GM12878 (cell line): Measurements from ENCODE around the gene PGR. TPM values are rescaled to one million over a fixed set of nuclear protein-coding genes. Genes with fewer than 3 reads are reported as not detected.

Experiments
- ATAC-seq: fragments of 200-7000 bp; cut with Tn5 transposase; 3 replicates; pipeline ENCODE4 v1.9.1; 2020; ENCODE audit warnings: mild to moderate bottlenecking, moderate library complexity
- BruUV-seq: library from RNA; stranded (reverse); fragments of 400-500 nt; replicated peaks from 2 replicates; lab custom pipeline; 2021; lab: Mats Ljungman, UMichigan
- CTCF ChIA-PET: fragments of 300-600 bp; sonication (Branson Sonifier 250); formaldehyde crosslinking; extraction: SDS; loops from one replicate; lab custom pipeline; 2021; ENCODE audit warnings: inconsistent platforms; lab: Yijun Ruan, JAX
- POLR2A ChIA-PET: fragments of 350-600 bp; formaldehyde crosslinking; extraction: SDS; loops from one replicate; lab custom pipeline; 2021; ENCODE audit warnings: inconsistent platforms; lab: Charles Lee
- RAD21 ChIA-PET: fragments of 300-600 bp; sonication (Branson Sonifier 250); formaldehyde crosslinking; loops from one replicate; lab custom pipeline; 2023; ENCODE audit warnings: antibody characterized with exemption; ENCODE audit not compliant: unreplicated experiment; lab: Charles Lee
- SMC1A ChIA-PET: fragments of 300-600 bp; sonication (Branson Sonifier 250); formaldehyde crosslinking; loops from one replicate; lab custom pipeline; 2023; ENCODE audit not compliant: unreplicated experiment, uncharacterized antibody; lab: Charles Lee
- DNase-seq: peaks from one replicate; pipeline ENCODE4 v3.0.0-alpha.2; 2011; ENCODE audit warnings: low read depth, low spot score
- FAIRE-seq: peaks from 3 replicates; lab custom pipeline; 2011; peaks lifted over from hg19 to GRCh38; lab: Jason Lieb, UNC
- H2AFZ ChIP-seq: 2 replicates; pipeline ENCODE4 v1.6.0; 2011; ENCODE audit warnings: low read depth, low read length, control low read depth; ENCODE audit not compliant: control insufficient read depth
- H3K27ac ChIP-seq: 2 replicates; pipeline ENCODE4 v1.5.1; 2011; ENCODE audit warnings: control low read depth; ENCODE audit not compliant: control insufficient read depth, insufficient read depth
- H3K27me3 ChIP-seq, 2 experiments: replicated peaks in 1 of 2; 2 replicates each; pipeline versions ENCODE4 v1.6.0 to v1.6.1; 2011; ENCODE audit warnings: low read length in 1 of 2; ENCODE audit not compliant: control insufficient read depth in 2 of 2, insufficient read depth in 2 of 2
- H3K36me3 ChIP-seq, 2 experiments: 2 replicates each; pipeline ENCODE4 v1.5.1; 2011; ENCODE audit warnings: low read length in 1 of 2; ENCODE audit not compliant: control insufficient read depth in 2 of 2, insufficient read depth in 2 of 2
- H3K4me1 ChIP-seq: 2 replicates; pipeline ENCODE4 v1.6.1; 2011; ENCODE audit warnings: mild to moderate bottlenecking, low read length, moderate library complexity, mixed read lengths; ENCODE audit not compliant: control insufficient read depth, insufficient read depth
- H3K4me2 ChIP-seq: 2 replicates; pipeline ENCODE4 v1.6.0; 2011; ENCODE audit warnings: control low read depth; ENCODE audit not compliant: control insufficient read depth, insufficient read depth
- H3K4me3 ChIP-seq: fragments of 200-600 bp; sonication (generic); 2 replicates; pipeline ENCODE4 v1.5.1; 2016
- H3K79me2 ChIP-seq: 2 replicates; pipeline ENCODE4 v1.6.0; 2011; ENCODE audit warnings: low read length; ENCODE audit not compliant: control insufficient read depth, insufficient read depth
- H3K9ac ChIP-seq: 2 replicates; pipeline ENCODE4 v1.8.0; 2011; ENCODE audit warnings: low read length, control low read depth, mixed read lengths; ENCODE audit not compliant: control insufficient read depth, insufficient read depth
- H3K9me3 ChIP-seq: replicated peaks from 3 replicates; pipeline ENCODE4 v1.5.1; 2011; ENCODE audit warnings: mild to moderate bottlenecking, low read length; ENCODE audit not compliant: control insufficient read depth, insufficient read depth
- H4K20me1 ChIP-seq: 2 replicates; pipeline ENCODE4 v1.6.0; 2011; ENCODE audit not compliant: control insufficient read depth, insufficient read depth
- CBX3 ChIP-seq: fragments of 200-600 bp; sonication (generic); IDR thresholded peaks from 2 replicates; pipeline ENCODE4 v1.6.1; 2016; ENCODE audit warnings: low read depth, borderline replicate concordance
- CHD4 ChIP-seq: fragments of 200-600 bp; sonication (generic); IDR thresholded peaks from 2 replicates; pipeline ENCODE4 v1.6.1; 2016; ENCODE audit warnings: mild to moderate bottlenecking
- FOXK2 ChIP-seq: fragments of 450-650 bp; IDR thresholded peaks from 2 replicates; pipeline ENCODE4 v1.6.1; 2017; ENCODE audit warnings: mild to moderate bottlenecking, moderate library complexity
- HDAC2 ChIP-seq: fragments of 200-600 bp; sonication (generic); IDR thresholded peaks from 2 replicates; pipeline ENCODE4 v1.6.1; 2017
- HDGF ChIP-seq: fragments of 450-650 bp; IDR thresholded peaks from 2 replicates; pipeline ENCODE4 v1.6.1; 2016; ENCODE audit warnings: antibody characterized with exemption
- KDM1A ChIP-seq: fragments of 200-600 bp; sonication (generic); IDR thresholded peaks from 2 replicates; pipeline ENCODE4 v1.6.1; 2016; ENCODE audit warnings: borderline replicate concordance
- KLF5 ChIP-seq: fragments of 450-650 bp; IDR thresholded peaks from 2 replicates; pipeline ENCODE4 v1.6.1; 2014; ENCODE audit warnings: mild to moderate bottlenecking; ENCODE audit not compliant: partially characterized antibody
- LARP7 ChIP-seq: fragments of 450-650 bp; IDR thresholded peaks from 2 replicates; pipeline ENCODE4 v1.6.1; 2017; ENCODE audit warnings: mild to moderate bottlenecking
- MXI1 ChIP-seq: fragments of 150-350 bp; IDR thresholded peaks from 2 replicates; pipeline ENCODE4 v1.6.1; 2011; ENCODE audit warnings: low read depth, mild to moderate bottlenecking, inconsistent platforms, low read length, improper control_type of control experiment
- NFIC ChIP-seq: IDR thresholded peaks from 2 replicates; pipeline ENCODE4 v1.6.1; 2012; ENCODE audit warnings: low read depth, mild to moderate bottlenecking, inconsistent platforms, low read length, moderate library complexity
- NR2C2 ChIP-seq: IDR thresholded peaks from 2 replicates; pipeline ENCODE4 v1.6.1; 2011; ENCODE audit warnings: borderline replicate concordance, low read depth; ENCODE audit not compliant: control insufficient read depth, insufficient read length
- PAX5 ChIP-seq: IDR thresholded peaks from 2 replicates; pipeline ENCODE4 v1.6.1; 2011; ENCODE audit warnings: low read depth, low read length, borderline replicate concordance
- SIX5 ChIP-seq: IDR thresholded peaks from 2 replicates; pipeline ENCODE4 v1.6.1; 2011; ENCODE audit warnings: mild to moderate bottlenecking, low read depth, low read length, moderate library complexity; ENCODE audit not compliant: severe bottlenecking
- TCF3 ChIP-seq: IDR thresholded peaks from 2 replicates; pipeline ENCODE4 v1.6.1; 2012; ENCODE audit warnings: low read depth, mild to moderate bottlenecking, low read length, borderline replicate concordance; ENCODE audit not compliant: insufficient read depth
- WGBS: methylation state at CpG from one replicate; pipeline ENCODE4 v1.1.6; 2016; ENCODE audit warnings: low lambda C conversion rate; ENCODE audit not compliant: insufficient replicate concordance, insufficient coverage; ENCODE audit errors: missing lambda C conversion rate; 5-methylcytosine and 5-hydroxymethylcytosine counted together
- in situ Hi-C: fragments of 300-500 bp; cut with MboI; formaldehyde crosslinking; loops from 9 replicates; pipeline ENCODE4 v1.14.3; 2018; ENCODE audit warnings: mixed read lengths
- intact Hi-C: fragments of 100-400 bp; cut with micrococcal nuclease; formaldehyde crosslinking; loops from one replicate; pipeline ENCODE4 v1.14.2; 2022; ENCODE audit not compliant: unreplicated experiment
- polyA plus RNA-seq, 11 experiments: library from polyadenylated mRNA; depleted of rRNA in 4 of 11; unstranded in 6 of 11; stranded (reverse) in 5 of 11; fragments of >200 nt; fragmentation: Nextera tagmentation in 4 of 11; fragmentation: Illumina TruSeq in 1 of 11; extraction: Ambion mirVana in 4 of 11; extraction: Trizol in 1 of 11; gene quantifications; 1 replicate in 1 of 11; 2 replicates in 10 of 11; pipeline versions ENCODE4 v1.2.1 to v1.2.3, GENCODE V29; 2011 to 2016; ENCODE audit warnings: inconsistent platforms in 2 of 11, missing spikeins in 2 of 11, low read depth in 1 of 11
- total RNA-seq, 4 experiments: library from RNA; depleted of rRNA in 3 of 4; stranded (reverse); fragments of >200 nt in 3 of 4; fragmentation: Illumina TruSeq in 1 of 4; extraction: Trizol in 1 of 4; gene quantifications; 2 replicates each; pipeline versions ENCODE4 v1.2.1 to v1.2.3, GENCODE V29; 2013 to 2021
- TF ChIP-seq, protein P1 (sequence below): fragments of 450-650 bp; IDR thresholded peaks from 2 replicates; pipeline ENCODE4 v1.6.1; 2016; ENCODE audit warnings: mild to moderate bottlenecking
- TF ChIP-seq, protein P2 (sequence below): fragments of 450-650 bp; IDR thresholded peaks from 2 replicates; pipeline ENCODE4 v1.6.1; 2017; ENCODE audit warnings: mild to moderate bottlenecking, moderate library complexity
- TF ChIP-seq, protein P3 (sequence below): fragments of 450-650 bp; IDR thresholded peaks from 2 replicates; pipeline ENCODE4 v1.6.1; 2014; ENCODE audit warnings: mild to moderate bottlenecking

PGR gene
- total and polyA plus RNA-seq, 10 of the 15 experiments (the other 5 are each of a cell fraction or from before 2014, with no cell fraction given): 0.01 TPM; not detected in 9

- CTCF ChIA-PET: interaction anchor here (1.0 kb wide), 1 partner anchor 14 kb away, joined by 3 read pairs; no protein-coding TSS in a partner anchor
- FAIRE-seq (no peak), DNase-seq (no peak), ATAC-seq (peak; percentile 68)
- Histone ChIP-seq H4K20me1 (no peaks in the 10 kb centered on the region), H3K4me3 (no peak overlapping the region), H3K27ac (no peak overlapping the region), H3K4me1 (no peaks in the 10 kb centered on the region), H3K36me3 (no peaks in the 10 kb centered on the region), H3K79me2 (no peaks in the 10 kb centered on the region), H3K4me2 (no peak overlapping the region), H3K9ac (no peak overlapping the region), H2AFZ (no peak overlapping the region), H3K9me3 (no peaks in the 10 kb centered on the region), H3K27me3 (no peaks in the 10 kb centered on the region)
- 24% methylated on average over 2 of the region's 2 CpGs for WGBS
- in situ Hi-C loops (no loop called here), intact Hi-C loops (no loop called here)
- POLR2A ChIA-PET: no interaction called here
- SMC1A ChIA-PET: no interaction called here
- BruUV-seq: no TSS peak
- RAD21 ChIA-PET: no interaction called here
- TF ChIP-seq TCF3: no peak
- TF ChIP-seq PAX5: no peak
- no peak for TF ChIP-seq KLF5
- TF ChIP-seq, protein P1, sequence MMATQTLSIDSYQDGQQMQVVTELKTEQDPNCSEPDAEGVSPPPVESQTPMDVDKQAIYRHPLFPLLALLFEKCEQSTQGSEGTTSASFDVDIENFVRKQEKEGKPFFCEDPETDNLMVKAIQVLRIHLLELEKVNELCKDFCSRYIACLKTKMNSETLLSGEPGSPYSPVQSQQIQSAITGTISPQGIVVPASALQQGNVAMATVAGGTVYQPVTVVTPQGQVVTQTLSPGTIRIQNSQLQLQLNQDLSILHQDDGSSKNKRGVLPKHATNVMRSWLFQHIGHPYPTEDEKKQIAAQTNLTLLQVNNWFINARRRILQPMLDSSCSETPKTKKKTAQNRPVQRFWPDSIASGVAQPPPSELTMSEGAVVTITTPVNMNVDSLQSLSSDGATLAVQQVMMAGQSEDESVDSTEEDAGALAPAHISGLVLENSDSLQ: no peak
- no peak for TF ChIP-seq CHD4
- TF ChIP-seq, protein P2, sequence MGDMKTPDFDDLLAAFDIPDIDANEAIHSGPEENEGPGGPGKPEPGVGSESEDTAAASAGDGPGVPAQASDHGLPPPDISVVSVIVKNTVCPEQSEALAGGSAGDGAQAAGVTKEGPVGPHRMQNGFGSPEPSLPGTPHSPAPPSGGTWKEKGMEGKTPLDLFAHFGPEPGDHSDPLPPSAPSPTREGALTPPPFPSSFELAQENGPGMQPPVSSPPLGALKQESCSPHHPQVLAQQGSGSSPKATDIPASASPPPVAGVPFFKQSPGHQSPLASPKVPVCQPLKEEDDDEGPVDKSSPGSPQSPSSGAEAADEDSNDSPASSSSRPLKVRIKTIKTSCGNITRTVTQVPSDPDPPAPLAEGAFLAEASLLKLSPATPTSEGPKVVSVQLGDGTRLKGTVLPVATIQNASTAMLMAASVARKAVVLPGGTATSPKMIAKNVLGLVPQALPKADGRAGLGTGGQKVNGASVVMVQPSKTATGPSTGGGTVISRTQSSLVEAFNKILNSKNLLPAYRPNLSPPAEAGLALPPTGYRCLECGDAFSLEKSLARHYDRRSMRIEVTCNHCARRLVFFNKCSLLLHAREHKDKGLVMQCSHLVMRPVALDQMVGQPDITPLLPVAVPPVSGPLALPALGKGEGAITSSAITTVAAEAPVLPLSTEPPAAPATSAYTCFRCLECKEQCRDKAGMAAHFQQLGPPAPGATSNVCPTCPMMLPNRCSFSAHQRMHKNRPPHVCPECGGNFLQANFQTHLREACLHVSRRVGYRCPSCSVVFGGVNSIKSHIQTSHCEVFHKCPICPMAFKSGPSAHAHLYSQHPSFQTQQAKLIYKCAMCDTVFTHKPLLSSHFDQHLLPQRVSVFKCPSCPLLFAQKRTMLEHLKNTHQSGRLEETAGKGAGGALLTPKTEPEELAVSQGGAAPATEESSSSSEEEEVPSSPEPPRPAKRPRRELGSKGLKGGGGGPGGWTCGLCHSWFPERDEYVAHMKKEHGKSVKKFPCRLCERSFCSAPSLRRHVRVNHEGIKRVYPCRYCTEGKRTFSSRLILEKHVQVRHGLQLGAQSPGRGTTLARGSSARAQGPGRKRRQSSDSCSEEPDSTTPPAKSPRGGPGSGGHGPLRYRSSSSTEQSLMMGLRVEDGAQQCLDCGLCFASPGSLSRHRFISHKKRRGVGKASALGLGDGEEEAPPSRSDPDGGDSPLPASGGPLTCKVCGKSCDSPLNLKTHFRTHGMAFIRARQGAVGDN: no peak
- TF ChIP-seq, protein P3, sequence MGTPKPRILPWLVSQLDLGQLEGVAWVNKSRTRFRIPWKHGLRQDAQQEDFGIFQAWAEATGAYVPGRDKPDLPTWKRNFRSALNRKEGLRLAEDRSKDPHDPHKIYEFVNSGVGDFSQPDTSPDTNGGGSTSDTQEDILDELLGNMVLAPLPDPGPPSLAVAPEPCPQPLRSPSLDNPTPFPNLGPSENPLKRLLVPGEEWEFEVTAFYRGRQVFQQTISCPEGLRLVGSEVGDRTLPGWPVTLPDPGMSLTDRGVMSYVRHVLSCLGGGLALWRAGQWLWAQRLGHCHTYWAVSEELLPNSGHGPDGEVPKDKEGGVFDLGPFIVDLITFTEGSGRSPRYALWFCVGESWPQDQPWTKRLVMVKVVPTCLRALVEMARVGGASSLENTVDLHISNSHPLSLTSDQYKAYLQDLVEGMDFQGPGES: no peak
- TF ChIP-seq FOXK2: no peak
- TF ChIP-seq SIX5: no peak
- TF ChIP-seq HDGF: no peak
- TF ChIP-seq NFIC: no peak
- TF ChIP-seq KDM1A: no peak
- TF ChIP-seq NR2C2: no peak
- no peak for TF ChIP-seq LARP7
- no peak for TF ChIP-seq CBX3
- TF ChIP-seq HDAC2: no peak
- no peak for TF ChIP-seq MXI1
Observed at GRCh38 chr11:101046947-101047346, 82.7 kb downstream of the PGR start.
